ENCODE data around the gene AHDC1. TPM values are rescaled to one million over a fixed set of nuclear protein-coding genes. Genes with fewer than 3 reads are reported as not detected.
A peak's percentile ranks its signal among the peaks of the same experiment; 100 is the strongest.

Gene AHDC1
- total RNA-seq, 1 donor from 2014 or later = 7.0 TPM

- Histone ChIP-seq H3F3A (ENCODE audit: low read depth) (peaks cover 39% of the 10 kb centered on the region), H3K9ac (no peak overlapping the region), H3K36me3 (no peaks in the 10 kb centered on the region), H3K27ac (peak overlapping the region; percentile 40), H3K27me3 (no peaks in the 10 kb centered on the region), H3K79me2 (ENCODE audit: low read depth) (peaks cover 100% of the 10 kb centered on the region), H4K20me1 (ENCODE audit: low read depth) (peaks cover 100% of the 10 kb centered on the region), H2AFZ (replicated peaks) (no peak overlapping the region), H3K4me2 (peak overlapping the region; percentile 16), H3K9me3 (ENCODE audit: low read depth) (no peaks in the 10 kb centered on the region), H3K4me1 (peaks cover 96% of the 10 kb centered on the region), H3K4me3 (no peak overlapping the region)
- Mint-ChIP-seq H3K4me1 (peaks cover 13% of the 10 kb centered on the region), H3K36me3 (no peaks in the 10 kb centered on the region), H3K27me3 (ENCODE audit: insufficient read depth, low read depth) (no peaks in the 10 kb centered on the region), H3K4me3 (no peak overlapping the region), H3K9me3 (no peaks in the 10 kb centered on the region), H3K27ac (no peak overlapping the region)
- TF ChIP-seq, protein P1, sequence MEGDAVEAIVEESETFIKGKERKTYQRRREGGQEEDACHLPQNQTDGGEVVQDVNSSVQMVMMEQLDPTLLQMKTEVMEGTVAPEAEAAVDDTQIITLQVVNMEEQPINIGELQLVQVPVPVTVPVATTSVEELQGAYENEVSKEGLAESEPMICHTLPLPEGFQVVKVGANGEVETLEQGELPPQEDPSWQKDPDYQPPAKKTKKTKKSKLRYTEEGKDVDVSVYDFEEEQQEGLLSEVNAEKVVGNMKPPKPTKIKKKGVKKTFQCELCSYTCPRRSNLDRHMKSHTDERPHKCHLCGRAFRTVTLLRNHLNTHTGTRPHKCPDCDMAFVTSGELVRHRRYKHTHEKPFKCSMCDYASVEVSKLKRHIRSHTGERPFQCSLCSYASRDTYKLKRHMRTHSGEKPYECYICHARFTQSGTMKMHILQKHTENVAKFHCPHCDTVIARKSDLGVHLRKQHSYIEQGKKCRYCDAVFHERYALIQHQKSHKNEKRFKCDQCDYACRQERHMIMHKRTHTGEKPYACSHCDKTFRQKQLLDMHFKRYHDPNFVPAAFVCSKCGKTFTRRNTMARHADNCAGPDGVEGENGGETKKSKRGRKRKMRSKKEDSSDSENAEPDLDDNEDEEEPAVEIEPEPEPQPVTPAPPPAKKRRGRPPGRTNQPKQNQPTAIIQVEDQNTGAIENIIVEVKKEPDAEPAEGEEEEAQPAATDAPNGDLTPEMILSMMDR (IDR thresholded peaks at IDR 0.05) = no peak
- no peak for TF ChIP-seq EZH2phosphoT487 (IDR thresholded peaks at IDR 0.05)
- TF ChIP-seq EZH2 (IDR thresholded peaks at IDR 0.05) = no peak
- no peak for DNase-seq (ENCODE audit: low spot score)
These were observed 7.7 kb downstream of the AHDC1 start for GRCh38 chr1:27596261-27596660.

GRCh38 chr1:27595597-27595996 lies 8.3 kb downstream of the AHDC1 start:
- Histone ChIP-seq H4K20me1 (ENCODE audit: low read depth) (peaks cover 100% of the 10 kb centered on the region), H3K27me3 (no peaks in the 10 kb centered on the region), H3K4me2 (no peak overlapping the region), H3F3A (ENCODE audit: low read depth) (peaks cover 34% of the 10 kb centered on the region), H3K9ac (no peak overlapping the region), H3K9me3 (ENCODE audit: low read depth) (no peaks in the 10 kb centered on the region), H3K36me3 (no peaks in the 10 kb centered on the region), H3K4me3 (no peak overlapping the region), H2AFZ (replicated peaks) (no peak overlapping the region), H3K27ac (peak overlapping the region; percentile 40), H3K79me2 (ENCODE audit: low read depth) (peaks cover 100% of the 10 kb centered on the region), H3K4me1 (peaks cover 96% of the 10 kb centered on the region)
- no peak overlapping the region for H3K4me3 Mint-ChIP-seq
- H3K9me3 Mint-ChIP-seq = no peaks in the 10 kb centered on the region
- H3K27me3 Mint-ChIP-seq (ENCODE audit: insufficient read depth, low read depth) = no peaks in the 10 kb centered on the region
- peaks cover 16% of the 10 kb centered on the region for H3K4me1 Mint-ChIP-seq
- H3K36me3 Mint-ChIP-seq = no peaks in the 10 kb centered on the region
- no peak overlapping the region for H3K27ac Mint-ChIP-seq
- TF ChIP-seq, protein P1 (IDR thresholded peaks at IDR 0.05) = no peak
- no peak for TF ChIP-seq EZH2phosphoT487 (IDR thresholded peaks at IDR 0.05)
- DNase-seq (ENCODE audit: low spot score) = no peak

DNA sequence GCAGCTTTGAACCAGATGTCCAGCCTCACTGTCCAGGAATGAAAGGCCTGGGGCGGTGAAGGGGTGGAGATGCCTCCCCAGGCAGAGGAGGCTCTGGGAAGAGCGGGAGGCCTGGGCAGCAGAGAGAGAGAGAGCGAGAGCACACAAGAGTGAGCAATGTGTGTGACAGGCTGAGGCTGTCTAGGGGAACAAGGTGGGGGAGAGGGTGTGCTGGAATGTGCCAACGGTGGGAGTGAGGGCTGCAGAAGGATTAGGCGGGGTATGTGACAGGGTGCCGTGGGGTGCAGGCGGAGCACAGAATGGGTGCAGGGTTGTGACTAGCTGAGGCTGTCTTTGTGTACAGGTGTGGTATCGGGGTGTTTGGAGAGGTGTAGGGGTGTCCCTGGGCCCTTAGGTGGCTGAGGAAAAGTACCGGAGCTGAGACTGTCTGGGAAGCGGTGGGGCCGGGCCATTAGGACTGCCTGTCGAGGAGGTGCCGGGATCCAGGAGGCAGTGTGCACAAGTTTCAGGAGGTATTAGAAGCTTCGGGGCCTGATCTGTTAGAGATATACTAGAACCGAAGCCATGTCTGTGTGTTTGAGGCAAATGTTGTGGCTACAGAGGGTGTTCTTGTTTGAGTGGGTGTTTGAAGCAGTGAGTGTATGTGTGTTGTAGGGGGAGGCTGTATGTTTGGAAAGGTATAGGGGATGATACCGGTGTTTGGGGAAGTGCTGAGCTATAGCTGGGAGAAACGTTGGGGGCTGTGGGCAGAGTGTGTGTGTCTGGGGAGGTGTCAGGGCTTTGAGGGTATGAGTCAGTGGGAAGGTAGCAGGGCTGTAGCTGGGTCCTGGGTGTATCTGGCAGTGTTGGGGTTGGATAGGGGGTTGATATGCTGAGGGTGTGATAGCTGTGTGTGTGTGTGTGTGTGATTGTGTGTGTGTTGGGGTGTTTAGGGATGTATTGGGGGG lies 9.1 kb downstream of the AHDC1 start:
- Histone ChIP-seq H3K4me2 (peak overlapping the region; percentile 80), H3K79me2 (ENCODE audit: low read depth) (peaks cover 100% of the 10 kb centered on the region), H4K20me1 (ENCODE audit: low read depth) (peaks cover 100% of the 10 kb centered on the region), H3K4me3 (peak overlapping the region; percentile 40), H3K9me3 (ENCODE audit: low read depth) (no peaks in the 10 kb centered on the region), H2AFZ (replicated peaks) (no peak overlapping the region), H3K36me3 (no peaks in the 10 kb centered on the region), H3K27ac (peak overlapping the region; percentile 96), H3K9ac (no peak overlapping the region), H3F3A (ENCODE audit: low read depth) (peaks cover 27% of the 10 kb centered on the region), H3K4me1 (peaks cover 97% of the 10 kb centered on the region), H3K27me3 (no peaks in the 10 kb centered on the region)
- H3K4me1 Mint-ChIP-seq = peaks cover 18% of the 10 kb centered on the region
- TF ChIP-seq EZH2 (IDR thresholded peaks at IDR 0.05) = no peak
- TF ChIP-seq, protein P1 (IDR thresholded peaks at IDR 0.05) = no peak
- no peak for TF ChIP-seq EZH2phosphoT487 (IDR thresholded peaks at IDR 0.05)
- H3K27ac Mint-ChIP-seq = no peak overlapping the region
- DNase-seq (ENCODE audit: low spot score) = peak; percentile 46
- H3K36me3 Mint-ChIP-seq = no peaks in the 10 kb centered on the region
- H3K9me3 Mint-ChIP-seq = no peaks in the 10 kb centered on the region
- H3K4me3 Mint-ChIP-seq = no peak overlapping the region
- H3K27me3 Mint-ChIP-seq (ENCODE audit: insufficient read depth, low read depth) = no peaks in the 10 kb centered on the region

All from neural progenitor cell (in vitro differentiated cells).